H1 (cell line): ENCODE results near the gene SELENOF. TPM values are rescaled to one million over a fixed set of nuclear protein-coding genes. Genes with fewer than 3 reads are reported as not detected.
A peak's percentile ranks its signal among the peaks of the same experiment; 100 is the strongest.

Experiments used
- CTCF ChIA-PET: fragments of 300-600 bp; sonication (Branson Sonifier 250); formaldehyde crosslinking; loops from one replicate; lab custom pipeline; 2021; ENCODE audit not compliant: partially characterized antibody; lab: Charles Lee
- POLR2A ChIA-PET: fragments of 300-600 bp; sonication (Branson Sonifier 250); formaldehyde crosslinking; loops from one replicate; lab custom pipeline; 2021; ENCODE audit warnings: inconsistent platforms; ENCODE audit not compliant: partially characterized antibody; lab: Charles Lee
- DNase-seq, 2 experiments: peaks; one replicate each; pipeline versions ENCODE4 v3.0.0 to v3.0.0-alpha.2; 2010 to 2022; ENCODE audit warnings: low spot score in 2 of 2, low read depth in 1 of 2, mixed read lengths in 1 of 2
- FAIRE-seq: peaks from 2 replicates; lab custom pipeline; 2011; peaks lifted over from hg19 to GRCh38; lab: Jason Lieb, UNC
- H2AFZ ChIP-seq: 2 replicates; pipeline ENCODE4 v1.8.1; 2012; ENCODE audit warnings: low read length, inconsistent platforms
- H2AK5ac ChIP-seq: 2 replicates; pipeline ENCODE4 v1.6.1; 2013; ENCODE audit warnings: low read depth, low read length
- H2BK120ac ChIP-seq: replicated peaks from 2 replicates; pipeline ENCODE3; 2013; ENCODE audit warnings: low read depth, low read length, inconsistent platforms
- H2BK12ac ChIP-seq: 2 replicates; pipeline ENCODE4 v1.6.1; 2013; ENCODE audit warnings: low read depth, low read length
- H2BK15ac ChIP-seq: 2 replicates; pipeline ENCODE4 v1.6.1; 2013; ENCODE audit warnings: low read length
- H2BK20ac ChIP-seq: 2 replicates; pipeline ENCODE4 v1.6.1; 2013; ENCODE audit warnings: low read length
- H2BK5ac ChIP-seq: 2 replicates; pipeline ENCODE4 v1.6.1; 2013; ENCODE audit warnings: low read depth, low read length
- H3K14ac ChIP-seq: 2 replicates; pipeline ENCODE4 v1.6.1; 2013; ENCODE audit warnings: inconsistent platforms; ENCODE audit not compliant: insufficient read length
- H3K18ac ChIP-seq: 2 replicates; pipeline ENCODE4 v1.6.1; 2013; ENCODE audit warnings: low read length; ENCODE audit errors: extremely low read depth
- H3K23ac ChIP-seq: 2 replicates; pipeline ENCODE4 v1.6.1; 2013; ENCODE audit warnings: inconsistent platforms; ENCODE audit not compliant: insufficient read length
- H3K23me2 ChIP-seq: 2 replicates; pipeline ENCODE4 v1.6.1; 2013; ENCODE audit warnings: low read depth, low read length
- H3K27ac ChIP-seq: 2 replicates; pipeline ENCODE4 v1.6.1; 2011; ENCODE audit warnings: low read depth, low read length, inconsistent platforms
- H3K27me3 ChIP-seq, 4 experiments: replicated peaks in 1 of 4; 1 replicate in 1 of 4; 2 replicates in 3 of 4; pipeline versions ENCODE4 v1.6.1 to v1.8.1; 2011 to 2013; ENCODE audit warnings: low read length in 3 of 4, mild to moderate bottlenecking in 3 of 4, inconsistent platforms in 2 of 4, mixed read lengths in 2 of 4, moderate library complexity in 1 of 4; ENCODE audit not compliant: control insufficient read depth in 3 of 4, insufficient read depth in 3 of 4; ENCODE audit errors: extremely low read depth in 1 of 4
- H3K36me3 ChIP-seq, 4 experiments: 2 replicates each; pipeline versions ENCODE4 v1.6.1 to v1.8.1; 2011 to 2013; ENCODE audit warnings: mild to moderate bottlenecking in 4 of 4, low read length in 3 of 4, moderate library complexity in 2 of 4, control low read depth in 1 of 4, inconsistent platforms in 1 of 4; ENCODE audit not compliant: insufficient read depth in 4 of 4, control insufficient read depth in 2 of 4
- H3K4ac ChIP-seq: replicated peaks from 2 replicates; pipeline ENCODE3; 2013; ENCODE audit warnings: low read length, low read depth, mixed read lengths, inconsistent platforms; ENCODE audit not compliant: insufficient read length
- H3K4me1 ChIP-seq, 4 experiments: replicated peaks in 1 of 4; 1 replicate in 1 of 4; 2 replicates in 3 of 4; pipeline versions ENCODE4 v1.6.1 to v1.8.1; 2011 to 2013; ENCODE audit warnings: low read length in 3 of 4, inconsistent platforms in 2 of 4, mixed read lengths in 1 of 4; ENCODE audit not compliant: insufficient read depth in 4 of 4, control insufficient read depth in 3 of 4
- H3K4me2 ChIP-seq, 2 experiments: 2 replicates each; pipeline versions ENCODE4 v1.6.1 to v1.8.1; 2011 to 2013; ENCODE audit warnings: low read depth in 2 of 2, low read length in 2 of 2, control low read depth in 1 of 2, inconsistent platforms in 1 of 2, mild to moderate bottlenecking in 1 of 2; ENCODE audit not compliant: insufficient read depth in 1 of 2
- H3K4me3 ChIP-seq, 4 experiments: fragments of 200-600, 300-600 bp in 1 of 4; sonication (generic), shearing (Covaris generic), sonication (Bioruptor Twin) in 1 of 4; 2 replicates each; pipeline versions ENCODE4 v1.5.1 to v1.8.1; 2011 to 2016; ENCODE audit warnings: low read length in 4 of 4, low read depth in 3 of 4, control low read depth in 2 of 4, inconsistent platforms in 2 of 4, mild to moderate bottlenecking in 2 of 4, mixed read lengths in 1 of 4, moderate library complexity in 1 of 4; ENCODE audit not compliant: insufficient read depth in 2 of 4; ENCODE audit errors: extremely low read depth in 1 of 4
- H3K56ac ChIP-seq: replicated peaks from 2 replicates; pipeline ENCODE3; 2013; ENCODE audit warnings: low read depth, mild to moderate bottlenecking, mixed read lengths, low read length, inconsistent platforms; ENCODE audit not compliant: insufficient read length
- H3K79me1 ChIP-seq: 2 replicates; pipeline ENCODE4 v1.6.1; 2013; ENCODE audit warnings: low read depth, low read length, control low read depth
- H3K79me2 ChIP-seq, 2 experiments: 2 replicates each; pipeline versions ENCODE4 v1.6.1 to v1.8.1; 2012 to 2013; ENCODE audit warnings: low read length in 2 of 2, mild to moderate bottlenecking in 2 of 2, inconsistent platforms in 1 of 2; ENCODE audit not compliant: insufficient read depth in 2 of 2, control insufficient read depth in 1 of 2
- H3K9ac ChIP-seq, 4 experiments: replicated peaks in 1 of 4; 1 replicate in 1 of 4; 2 replicates in 3 of 4; pipeline versions ENCODE4 v1.6.1 to v1.8.1; 2011 to 2013; ENCODE audit warnings: low read depth in 3 of 4, low read length in 3 of 4, control low read depth in 2 of 4, mild to moderate bottlenecking in 2 of 4, moderate library complexity in 2 of 4, inconsistent platforms in 1 of 4; ENCODE audit errors: extremely low read depth in 1 of 4
- H3K9me3 ChIP-seq, 2 experiments: 2 replicates each; pipeline versions ENCODE4 v1.6.1 to v1.8.1; 2012 to 2013; ENCODE audit warnings: mild to moderate bottlenecking in 2 of 2, moderate library complexity in 2 of 2, control low read depth in 1 of 2, inconsistent platforms in 1 of 2, low read depth in 1 of 2, low read length in 1 of 2, mixed read lengths in 1 of 2; ENCODE audit not compliant: insufficient read depth in 2 of 2
- H4K20me1 ChIP-seq, 2 experiments: replicated peaks in 1 of 2; 2 replicates each; pipeline versions ENCODE3 to v1.8.1; 2011 to 2013; ENCODE audit warnings: inconsistent platforms in 2 of 2, low read length in 2 of 2, mild to moderate bottlenecking in 1 of 2; ENCODE audit not compliant: insufficient read depth in 2 of 2, control insufficient read depth in 1 of 2
- H4K5ac ChIP-seq: 2 replicates; pipeline ENCODE4 v1.6.1; 2013; ENCODE audit warnings: low read length, low read depth, mixed read lengths, inconsistent platforms; ENCODE audit not compliant: insufficient read length
- H4K8ac ChIP-seq: 2 replicates; pipeline ENCODE4 v1.8.0; 2013; ENCODE audit warnings: mild to moderate bottlenecking, moderate library complexity, low read length, inconsistent platforms; ENCODE audit not compliant: insufficient read depth; ENCODE audit errors: extremely low read depth
- H4K91ac ChIP-seq: replicated peaks from 2 replicates; pipeline ENCODE3; 2013; ENCODE audit warnings: low read length, mixed read lengths, inconsistent platforms; ENCODE audit not compliant: insufficient read length
- BCL11A ChIP-seq, 2 experiments: IDR thresholded peaks; one replicate each; pipeline ENCODE4 v1.6.1; 2011; ENCODE audit warnings: low read depth in 2 of 2, low read length in 2 of 2, mild to moderate bottlenecking in 2 of 2
- CHD1 ChIP-seq: IDR thresholded peaks from 2 replicates; pipeline ENCODE4 v1.6.1; 2012; ENCODE audit warnings: low read depth, low read length, improper control_type of control experiment
- FOSL1 ChIP-seq: IDR thresholded peaks from 2 replicates; pipeline ENCODE4 v1.6.1; 2011; ENCODE audit warnings: mild to moderate bottlenecking, low read depth, low read length, moderate library complexity; ENCODE audit not compliant: insufficient read depth
- HDAC2 ChIP-seq, 2 experiments: fragments of 300-600 bp in 1 of 2; sonication (generic) in 1 of 2; IDR thresholded peaks; 2 replicates each; pipeline ENCODE4 v1.6.1; 2011 to 2012; ENCODE audit warnings: low read depth in 2 of 2, low read length in 2 of 2, mild to moderate bottlenecking in 2 of 2, moderate library complexity in 2 of 2, borderline replicate concordance in 1 of 2, inconsistent platforms in 1 of 2
- KDM1A ChIP-seq: fragments of 200-600, 300-600 bp; sonication (generic); IDR thresholded peaks from 2 replicates; pipeline ENCODE4 v1.7.1; 2016; ENCODE audit warnings: mild to moderate bottlenecking, low read length, borderline replicate concordance
- TCF12 ChIP-seq: IDR thresholded peaks from 2 replicates; pipeline ENCODE4 v1.6.1; 2011; ENCODE audit warnings: low read depth, mild to moderate bottlenecking, low read length
- TEAD4 ChIP-seq: IDR thresholded peaks from 2 replicates; pipeline ENCODE4 v1.6.1; 2012; ENCODE audit warnings: low read depth, low read length, inconsistent platforms, mixed read lengths
- ZNF274 ChIP-seq: IDR thresholded peaks from 2 replicates; pipeline ENCODE4 v1.7.0; 2012; ENCODE audit warnings: low read length, borderline replicate concordance; ENCODE audit errors: extremely low read depth
- WGBS, 2 experiments: shearing (Covaris generic) in 1 of 2; methylation state at CpG; one replicate each; pipeline versions ENCODE4 v1.1.6 to v1.1.7; 2013 to 2015; ENCODE audit warnings: low lambda C conversion rate in 2 of 2, mixed read lengths in 2 of 2, inconsistent platforms in 1 of 2, low coverage in 1 of 2, missing lambda C conversion rate in 1 of 2; ENCODE audit not compliant: insufficient replicate concordance in 2 of 2, insufficient coverage in 1 of 2, insufficient read length in 1 of 2; ENCODE audit errors: extremely low coverage in 1 of 2, missing lambda C conversion rate in 1 of 2; 5-methylcytosine and 5-hydroxymethylcytosine counted together
- polyA plus RNA-seq, 7 experiments: library from polyadenylated mRNA; depleted of rRNA in 3 of 7; stranded (reverse) in 5 of 7; unstranded in 2 of 7; fragments of >200 nt in 5 of 7; fragments of 200-250 nt in 2 of 7; gene quantifications; 1 replicate in 5 of 7; 2 replicates in 1 of 7; 4 replicates in 1 of 7; pipeline versions ENCODE4 v1.2.1 to v1.2.3, GENCODE V29; 2011 to 2013; ENCODE audit warnings: missing spikeins in 2 of 7, mixed read lengths in 2 of 7
- total RNA-seq: library from RNA; stranded (reverse); fragmentation: NEBNext Ultra II Directional; extraction: Animal tissue kit (Norgen Biotek cat#: 25700); gene quantifications from 2 replicates; pipeline ENCODE4 v1.2.1, GENCODE V29; 2021
- TF ChIP-seq, protein P1 (sequence below), 3 experiments: IDR thresholded peaks; 1 replicate in 2 of 3; 2 replicates in 1 of 3; pipeline versions ENCODE4 v1.5.1 to v1.6.1; 2011; ENCODE audit warnings: low read length in 3 of 3, mild to moderate bottlenecking in 3 of 3, inconsistent platforms in 2 of 3, low read depth in 1 of 3, moderate library complexity in 1 of 3; ENCODE audit not compliant: insufficient read depth in 1 of 3; ENCODE audit errors: control extremely low read depth in 1 of 3

Gene SELENOF
- total and polyA plus RNA-seq, 2 of the 8 experiments (the other 6 are each of a cell fraction or from before 2014, with no cell fraction given), result 70.7 to 163 TPM

DNA sequence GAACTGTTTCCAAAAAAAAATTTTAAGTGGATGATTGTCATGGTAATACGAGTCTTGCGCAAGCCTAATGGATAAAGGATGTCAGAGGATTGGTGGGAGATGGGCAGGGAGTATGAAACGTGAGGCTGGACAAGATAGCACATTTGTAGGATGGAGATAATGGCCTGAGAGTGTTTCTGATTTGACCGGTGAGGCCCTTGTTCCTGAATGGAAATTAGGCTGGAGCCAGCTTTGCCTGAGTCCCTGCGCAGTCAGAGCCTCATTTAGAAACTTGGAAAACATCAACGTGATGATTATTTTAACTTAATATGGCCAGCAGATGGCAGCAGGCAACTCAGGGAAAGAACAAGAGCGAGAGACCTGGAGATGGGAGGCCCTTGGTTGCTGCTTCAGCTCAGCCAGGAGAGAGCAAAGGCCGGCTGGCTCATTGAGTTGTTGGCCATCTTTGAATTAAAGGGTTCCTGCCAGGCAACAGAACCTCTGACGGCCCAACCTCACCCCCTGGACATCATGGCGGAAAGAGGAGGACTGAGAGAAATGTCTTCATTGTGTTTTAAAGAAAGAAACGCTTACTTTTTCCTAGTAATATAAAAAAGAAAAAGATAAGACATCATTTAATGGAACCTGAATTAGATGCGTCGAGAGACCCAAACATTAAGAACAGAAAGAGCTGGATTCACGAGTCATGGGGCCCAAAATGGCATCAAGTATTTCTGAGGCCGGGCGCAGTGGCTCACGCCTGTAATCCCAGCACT, 80.3 kb downstream of the SELENOF start:
- H3K27ac ChIP-seq, result no peak overlapping the region
- no peak overlapping the region for H3K23ac ChIP-seq
- no peaks in the 10 kb centered on the region for H3K79me2 ChIP-seq
- H3K23me2 ChIP-seq, result no peaks in the 10 kb centered on the region
- 58% methylated on average over 17 of the region's 17 CpGs; no CpG with 5 or more reads in 1 of the 2 experiments for whole genome bisulfite sequencing, 2 experiments
- 0 out of 2 replicates have a peak overlapping the region, but pooled peaks have one; percentile 45 for H2AFZ ChIP-seq
- H2BK20ac ChIP-seq, result no peak overlapping the region
- no peak overlapping the region for H2BK15ac ChIP-seq
- H2BK120ac ChIP-seq, result no peak overlapping the region
- no peak overlapping the region for H2BK12ac ChIP-seq
- no peak overlapping the region for H2BK5ac ChIP-seq
- H3K4me1 ChIP-seq, result no peaks in the 10 kb centered on the region; a peak in 1 of 7 replicates
- peak; percentile 69 to 70 for DNase-seq
- H3K9ac ChIP-seq, result no peak overlapping the region
- no peaks in the 10 kb centered on the region for H3K36me3 ChIP-seq
- H3K14ac ChIP-seq, result no peak overlapping the region
- no peak overlapping the region for H4K5ac ChIP-seq
- H4K20me1 ChIP-seq, result no peaks in the 10 kb centered on the region
- peak; percentile 81 for FAIRE-seq
- ChIA-PET CTCF (interaction anchor here (0.6 to 2.0 kb wide), 37 partner anchors 8 to 770 kb away, joined by 3 to 17 read pairs (median 3); no protein-coding TSS in a partner anchor), POLR2A (interaction anchor here (0.6 to 1.5 kb wide), 4 partner anchors 10 to 81 kb away, joined by 3 to 5 read pairs (median 4); partner anchors contain the start of genes HS2ST1 and SELENOF)
- no peak overlapping the region for H3K18ac ChIP-seq
- no peaks in the 10 kb centered on the region for H3K9me3 ChIP-seq
- no peak overlapping the region for H4K91ac ChIP-seq
- H3K4ac ChIP-seq, result no peak overlapping the region
- H3K4me2 ChIP-seq, result no peak overlapping the region
- no peak overlapping the region for H3K56ac ChIP-seq
- H3K27me3 ChIP-seq, result no peaks in the 10 kb centered on the region
- H3K79me1 ChIP-seq, result no peaks in the 10 kb centered on the region
- no peak overlapping the region for H3K4me3 ChIP-seq
- H2AK5ac ChIP-seq, result no peak overlapping the region
- H4K8ac ChIP-seq, result no peak overlapping the region
- TF ChIP-seq TEAD4 (no peak), TCF12 (no peak), ZNF274 (no peak), CHD1 (no peak), FOSL1 (no peak), KDM1A (no peak), HDAC2 (IDR thresholded peaks at IDR 0.05; ENCODE audit: borderline replicate concordance in 1 of 2, low read depth in 2 of 2, low read length in 2 of 2) (no peak), BCL11A (IDR thresholded peaks at IDR 0.05; ENCODE audit: low read depth in 2 of 2, low read length in 2 of 2) (no peak)
- TF ChIP-seq, protein P1, sequence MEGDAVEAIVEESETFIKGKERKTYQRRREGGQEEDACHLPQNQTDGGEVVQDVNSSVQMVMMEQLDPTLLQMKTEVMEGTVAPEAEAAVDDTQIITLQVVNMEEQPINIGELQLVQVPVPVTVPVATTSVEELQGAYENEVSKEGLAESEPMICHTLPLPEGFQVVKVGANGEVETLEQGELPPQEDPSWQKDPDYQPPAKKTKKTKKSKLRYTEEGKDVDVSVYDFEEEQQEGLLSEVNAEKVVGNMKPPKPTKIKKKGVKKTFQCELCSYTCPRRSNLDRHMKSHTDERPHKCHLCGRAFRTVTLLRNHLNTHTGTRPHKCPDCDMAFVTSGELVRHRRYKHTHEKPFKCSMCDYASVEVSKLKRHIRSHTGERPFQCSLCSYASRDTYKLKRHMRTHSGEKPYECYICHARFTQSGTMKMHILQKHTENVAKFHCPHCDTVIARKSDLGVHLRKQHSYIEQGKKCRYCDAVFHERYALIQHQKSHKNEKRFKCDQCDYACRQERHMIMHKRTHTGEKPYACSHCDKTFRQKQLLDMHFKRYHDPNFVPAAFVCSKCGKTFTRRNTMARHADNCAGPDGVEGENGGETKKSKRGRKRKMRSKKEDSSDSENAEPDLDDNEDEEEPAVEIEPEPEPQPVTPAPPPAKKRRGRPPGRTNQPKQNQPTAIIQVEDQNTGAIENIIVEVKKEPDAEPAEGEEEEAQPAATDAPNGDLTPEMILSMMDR (IDR thresholded peaks at IDR 0.05; ENCODE audit: control extremely low read depth in 1 of 3, insufficient read depth in 1 of 3, low read depth in 1 of 3, low read length in 3 of 3), result peak; percentile 30 to 82 (median 75)
